NCI-H187 (cell line): Measurements from ENCODE around the gene OR1L1.

Source experiments
- DNase-seq, 2 experiments: peaks; one replicate each; lab custom pipeline; 2025; lab: John Stamatoyannopoulos, UW

The OR1L1 gene, protein sequence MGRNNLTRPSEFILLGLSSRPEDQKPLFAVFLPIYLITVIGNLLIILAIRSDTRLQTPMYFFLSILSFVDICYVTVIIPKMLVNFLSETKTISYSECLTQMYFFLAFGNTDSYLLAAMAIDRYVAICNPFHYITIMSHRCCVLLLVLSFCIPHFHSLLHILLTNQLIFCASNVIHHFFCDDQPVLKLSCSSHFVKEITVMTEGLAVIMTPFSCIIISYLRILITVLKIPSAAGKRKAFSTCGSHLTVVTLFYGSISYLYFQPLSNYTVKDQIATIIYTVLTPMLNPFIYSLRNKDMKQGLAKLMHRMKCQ

GRCh38 chr9:122661416-122661815 lies at the start of gene OR1L1:
Gene OR1L1, plus strand, starts transcription at chr9:122661716. Its CDS starts 0 bp downstream, at chr9:122661716.
- DNase-seq, result no peak

GRCh38 chr9:122614362-122614761 lies 47.2 kb upstream of the OR1L1 start, which contains the start of gene OR1Q1:
Gene OR1Q1, plus strand, starts transcription at chr9:122614738. Its CDS starts 0 bp downstream, at chr9:122614738.
- DNase-seq, result no peak

- no peak for DNase-seq
Observed at GRCh38 chr9:122619996-122620395, 41.5 kb upstream of the OR1L1 start.

- DNase-seq, result no peak
Observed at GRCh38 chr9:122642226-122642625, 19.3 kb upstream of the OR1L1 start.

GRCh38 chr9:122656378-122656777 lies 5.1 kb upstream of the OR1L1 start:
- DNase-seq, result no peak

DNA sequence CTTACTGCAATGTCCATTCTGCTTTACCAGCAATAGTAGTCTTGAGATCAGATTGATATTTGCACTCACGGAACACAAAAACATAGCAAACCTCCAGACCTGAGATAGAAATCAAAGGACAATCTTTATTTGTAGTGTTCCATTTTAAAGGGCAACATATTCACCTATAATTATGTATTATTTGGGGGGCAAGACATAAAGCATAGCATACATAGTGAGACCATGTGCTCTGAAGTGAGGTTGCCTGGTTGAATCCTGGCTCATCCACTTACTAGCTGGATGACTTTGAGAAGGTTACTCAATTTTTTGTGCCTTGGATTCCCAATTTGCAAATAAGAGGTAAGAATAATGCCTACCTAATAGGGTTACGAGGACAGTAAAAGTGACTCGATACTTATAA lies 4.0 kb upstream of the OR1L1 start, which contains the start of gene OR1B1:
Gene OR1B1 (minus strand): TSS at position 101 of the 400 bp plus-strand sequence.
- DNase-seq, result no peak

DNA sequence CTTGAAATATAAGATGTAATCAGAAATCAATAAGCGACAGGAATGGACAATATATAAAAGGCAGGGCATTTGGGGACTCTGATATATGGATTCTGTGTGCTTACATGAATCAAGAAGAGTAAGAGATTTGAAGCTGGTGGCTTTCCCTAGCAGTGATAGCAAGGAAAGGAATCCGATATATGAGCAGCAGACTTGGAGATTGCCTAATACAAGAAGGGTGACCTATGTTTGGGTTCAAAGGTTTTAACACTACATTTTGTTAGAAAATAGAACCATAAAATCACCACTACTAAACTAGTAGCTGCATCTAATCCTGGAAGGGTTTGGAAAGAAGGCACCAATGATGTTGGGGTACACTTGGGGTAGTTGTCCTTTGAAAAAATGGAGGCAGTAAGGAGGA lies 11.0 kb downstream of the OR1L1 start:
- DNase-seq, result no peak

GRCh38 chr9:122684851-122685250 lies 23.3 kb downstream of the OR1L1 start:
- no peak for DNase-seq

GRCh38 chr9:122695696-122696095 lies 34.2 kb downstream of the OR1L1 start:
- no peak for DNase-seq
